B cell (primary cell): ENCODE measurements around the gene NPW. TPM values are rescaled to one million over a fixed set of nuclear protein-coding genes. Genes with fewer than 3 reads are reported as not detected.

Experiments
- ATAC-seq: fragments of 200-7000 bp; cut with Tn5 transposase; one replicate; pipeline ENCODE4 v1.10.0; 2021; ENCODE audit warnings: low read depth, mild to moderate bottlenecking, moderate number of reproducible peaks, moderate library complexity
- CTCF ChIA-PET: fragments of 350-600 bp; sonication (Branson Sonifier 250); formaldehyde crosslinking; loops from one replicate; lab custom pipeline; 2021; ENCODE audit warnings: antibody characterized with exemption, inconsistent platforms; lab: Charles Lee
- POLR2A ChIA-PET: fragments of 350-600 bp; sonication (Branson Sonifier 250); formaldehyde crosslinking; loops from one replicate; lab custom pipeline; 2021; ENCODE audit warnings: antibody characterized with exemption; lab: Charles Lee
- DNase-seq: peaks from one replicate; pipeline ENCODE4 v3.0.0; 2013
- H2AFZ ChIP-seq: 2 replicates; pipeline ENCODE4 v1.6.1; 2012; ENCODE audit warnings: mild to moderate bottlenecking, low read depth, low read length; ENCODE audit not compliant: insufficient read depth, poor library complexity, severe bottlenecking
- H3K27ac ChIP-seq, 2 donors: 1 replicate in 1 of 2; 2 replicates in 1 of 2; pipeline ENCODE4 v1.5.1; 2012 to 2013; ENCODE audit warnings: low read length in 2 of 2, mild to moderate bottlenecking in 2 of 2, moderate library complexity in 1 of 2
- H3K27me3 ChIP-seq, 4 experiments: fragments of 200-600 bp in 1 of 4; sonication (generic) in 1 of 4; replicated peaks in 1 of 4; 1 replicate in 2 of 4; 2 replicates in 2 of 4; pipeline versions ENCODE4 v1.6.1 to v1.7.0; 2013 to 2016; ENCODE audit warnings: low read length in 3 of 4, mild to moderate bottlenecking in 2 of 4, mixed read lengths in 1 of 4, moderate library complexity in 1 of 4; ENCODE audit not compliant: insufficient read depth in 4 of 4, control insufficient read depth in 3 of 4; ENCODE audit errors: control extremely low read depth in 1 of 4
- H3K36me3 ChIP-seq, 2 experiments: replicated peaks in 1 of 2; 1 replicate in 1 of 2; 2 replicates in 1 of 2; pipeline versions ENCODE4 v1.6.1 to v1.7.1; 2013; ENCODE audit warnings: low read length in 1 of 2; ENCODE audit not compliant: insufficient read depth in 2 of 2, control insufficient read depth in 1 of 2; ENCODE audit errors: control extremely low read depth in 1 of 2, extremely low read depth in 1 of 2
- H3K4me1 ChIP-seq, 2 donors: fragments of 200-600 bp in 1 of 2; sonication (generic) in 1 of 2; 1 replicate in 1 of 2; 2 replicates in 1 of 2; pipeline versions ENCODE4 v1.5.1 to v1.6.1; 2013 to 2017; ENCODE audit warnings: low read length in 2 of 2; ENCODE audit not compliant: control insufficient read depth in 2 of 2, insufficient read depth in 2 of 2
- H3K4me2 ChIP-seq: replicated peaks from 2 replicates; pipeline ENCODE3; 2012; ENCODE audit warnings: mild to moderate bottlenecking, low read depth, low read length; ENCODE audit not compliant: poor library complexity, severe bottlenecking
- H3K4me3 ChIP-seq, 5 experiments: fragments of 200-600 bp in 1 of 5; sonication (generic) in 1 of 5; 1 replicate in 3 of 5; 2 replicates in 2 of 5; pipeline versions ENCODE4 v1.5.1 to v1.7.0; 2011 to 2016; ENCODE audit warnings: low read length in 4 of 5, mild to moderate bottlenecking in 4 of 5, low read depth in 2 of 5, control low read depth in 1 of 5, moderate library complexity in 1 of 5; ENCODE audit not compliant: insufficient read depth in 1 of 5; ENCODE audit errors: control extremely low read depth in 1 of 5, extremely low read depth in 1 of 5
- H3K79me2 ChIP-seq: fragments of 200-600 bp; sonication (generic); one replicate; pipeline ENCODE4 v1.6.0; 2016; ENCODE audit warnings: low read length; ENCODE audit not compliant: control insufficient read depth, insufficient read depth
- H3K9ac ChIP-seq: fragments of 200-600 bp; sonication (generic); 2 replicates; pipeline ENCODE4 v1.6.1; 2017; ENCODE audit warnings: mild to moderate bottlenecking, low read length, moderate library complexity
- H3K9me3 ChIP-seq, 3 donors: one replicate each; pipeline versions ENCODE4 v1.6.1 to v1.7.1; 2013; ENCODE audit warnings: low read length in 2 of 3; ENCODE audit not compliant: control insufficient read depth in 2 of 3, insufficient read depth in 1 of 3; ENCODE audit errors: control extremely low read depth in 1 of 3
- H4K20me1 ChIP-seq: 2 replicates; pipeline ENCODE4 v1.6.0; 2012; ENCODE audit warnings: mild to moderate bottlenecking, low read length; ENCODE audit not compliant: insufficient read depth, control insufficient read depth, poor library complexity, severe bottlenecking
- H3K27ac Mint-ChIP-seq: one replicate; pipeline ENCODE4 v1.8.0; 2021; ENCODE audit warnings: mixed read lengths
- H3K27me3 Mint-ChIP-seq: one replicate; pipeline ENCODE4 v1.8.0; 2021; ENCODE audit warnings: mixed read lengths
- H3K4me1 Mint-ChIP-seq: one replicate; pipeline ENCODE4 v1.8.0; 2021; ENCODE audit warnings: mixed read lengths
- H3K4me3 Mint-ChIP-seq: one replicate; pipeline ENCODE4 v1.8.0; 2021; ENCODE audit warnings: mixed read lengths
- H3K9me3 Mint-ChIP-seq: one replicate; pipeline ENCODE4 v1.8.0; 2022; ENCODE audit warnings: mixed read lengths; ENCODE audit not compliant: insufficient read depth
- EZH2 ChIP-seq: IDR thresholded peaks from 2 replicates; pipeline ENCODE4 v1.6.1; 2012; ENCODE audit warnings: borderline replicate concordance, low read depth, mild to moderate bottlenecking, moderate library complexity, low read length; ENCODE audit not compliant: insufficient read depth, poor library complexity, severe bottlenecking
- WGBS: methylation state at CpG from one replicate; pipeline ENCODE4 v1.1.5; 2013; ENCODE audit warnings: missing lambda C conversion rate; ENCODE audit not compliant: insufficient coverage; 5-methylcytosine and 5-hydroxymethylcytosine counted together
- intact Hi-C: fragments of 100-400 bp; cut with micrococcal nuclease; formaldehyde crosslinking; loops from one replicate; pipeline ENCODE4 v1.10.0; 2022
- polyA plus RNA-seq: library from polyadenylated mRNA; depleted of rRNA; stranded (reverse); fragments of >200 nt; gene quantifications from 2 replicates; pipeline ENCODE4 v1.2.3, GENCODE V29; 2012
- total RNA-seq, 2 donors: library from RNA; stranded (reverse); fragments of 120-200 nt in 1 of 2; gene quantifications; 1 replicate in 1 of 2; 2 replicates in 1 of 2; pipeline versions ENCODE4 v1.2.3 to v1.2.4, GENCODE V29; 2013 to 2022
- TF ChIP-seq, protein P1 (sequence below): fragments of 200-600 bp; IDR thresholded peaks from one replicate; pipeline ENCODE4 v1.8.0; 2022; ENCODE audit warnings: antibody characterized with exemption, mild to moderate bottlenecking

NPW gene
- total and polyA plus RNA-seq, 2 donors (not counting 1 experiment from before 2014, with no cell fraction given) = 0.13 to 1.7 TPM

DNA sequence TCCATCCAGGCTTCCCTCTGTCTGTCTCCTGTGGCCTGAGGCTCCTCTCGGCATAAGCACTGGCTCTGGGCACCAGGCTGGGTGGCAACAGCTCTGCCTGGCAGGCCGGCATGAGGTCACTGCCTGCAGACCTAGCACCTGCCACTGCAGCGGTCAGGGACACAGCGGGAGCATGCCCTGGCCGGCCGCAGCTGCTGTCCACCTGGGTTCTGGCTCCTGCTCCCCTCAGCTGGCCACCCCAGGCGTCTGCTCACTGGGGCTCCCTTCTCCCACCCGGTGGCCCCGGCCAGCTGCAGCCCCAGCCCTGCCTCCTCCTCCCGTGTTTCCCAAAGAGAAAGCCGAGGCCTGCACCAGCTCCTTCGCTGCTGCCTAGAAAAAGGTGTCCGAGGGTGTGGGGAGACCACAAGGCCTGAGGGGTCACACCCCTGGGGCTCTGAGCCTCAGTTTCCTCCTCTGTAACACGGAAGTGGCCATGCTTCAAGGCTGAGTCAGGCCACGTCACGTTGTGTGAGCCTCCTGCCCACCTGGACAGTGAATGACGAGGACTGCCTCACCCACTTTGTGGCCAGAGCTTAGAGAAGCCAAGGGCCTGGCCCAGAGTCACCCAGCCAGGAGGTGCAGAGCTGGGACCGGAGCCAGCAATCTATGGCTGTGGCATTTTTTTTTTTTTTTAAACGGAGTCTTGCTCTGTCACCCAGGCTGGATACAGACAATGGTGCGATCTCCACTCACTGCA lies 21.4 kb downstream of the NPW start:
- no peak for ATAC-seq
- POLR2A ChIA-PET = interaction anchor here (0.7 kb wide), 1 partner anchor 735 kb away, joined by 6 read pairs; no protein-coding TSS in a partner anchor
- intact Hi-C loops = no loop called here

More for the DNA sequence above, 21.4 kb downstream of the NPW start:
- DNase-seq = no peak
- no peaks in the 10 kb centered on the region for H3K79me2 ChIP-seq
- H3K27ac Mint-ChIP-seq = no peak overlapping the region
- H4K20me1 ChIP-seq = no peaks in the 10 kb centered on the region
- no peaks in the 10 kb centered on the region for H3K27me3 ChIP-seq
- no peak overlapping the region for H3K4me3 ChIP-seq
- no peaks in the 10 kb centered on the region for H3K36me3 ChIP-seq
- H3K4me3 Mint-ChIP-seq = no peak overlapping the region
- no peak overlapping the region for H3K4me2 ChIP-seq
- H3K27me3 Mint-ChIP-seq = no peaks in the 10 kb centered on the region
- H3K4me1 ChIP-seq = peaks cover 4 to 17% of the 10 kb centered on the region in 2 donors
- no peak overlapping the region for H2AFZ ChIP-seq
- peaks cover 3% of the 10 kb centered on the region for H3K4me1 Mint-ChIP-seq
- H3K9me3 ChIP-seq = no peaks in the 10 kb centered on the region
- 94% methylated on average over 20 of the region's 20 CpGs for WGBS
- CTCF ChIA-PET = interaction anchor here (0.6 kb wide), 1 partner anchor 99 kb away, joined by 3 read pairs; no protein-coding TSS in a partner anchor
- TF ChIP-seq, protein P1, sequence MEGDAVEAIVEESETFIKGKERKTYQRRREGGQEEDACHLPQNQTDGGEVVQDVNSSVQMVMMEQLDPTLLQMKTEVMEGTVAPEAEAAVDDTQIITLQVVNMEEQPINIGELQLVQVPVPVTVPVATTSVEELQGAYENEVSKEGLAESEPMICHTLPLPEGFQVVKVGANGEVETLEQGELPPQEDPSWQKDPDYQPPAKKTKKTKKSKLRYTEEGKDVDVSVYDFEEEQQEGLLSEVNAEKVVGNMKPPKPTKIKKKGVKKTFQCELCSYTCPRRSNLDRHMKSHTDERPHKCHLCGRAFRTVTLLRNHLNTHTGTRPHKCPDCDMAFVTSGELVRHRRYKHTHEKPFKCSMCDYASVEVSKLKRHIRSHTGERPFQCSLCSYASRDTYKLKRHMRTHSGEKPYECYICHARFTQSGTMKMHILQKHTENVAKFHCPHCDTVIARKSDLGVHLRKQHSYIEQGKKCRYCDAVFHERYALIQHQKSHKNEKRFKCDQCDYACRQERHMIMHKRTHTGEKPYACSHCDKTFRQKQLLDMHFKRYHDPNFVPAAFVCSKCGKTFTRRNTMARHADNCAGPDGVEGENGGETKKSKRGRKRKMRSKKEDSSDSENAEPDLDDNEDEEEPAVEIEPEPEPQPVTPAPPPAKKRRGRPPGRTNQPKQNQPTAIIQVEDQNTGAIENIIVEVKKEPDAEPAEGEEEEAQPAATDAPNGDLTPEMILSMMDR = no peak
- no peak for TF ChIP-seq EZH2
- no peak overlapping the region for H3K27ac ChIP-seq
- H3K9me3 Mint-ChIP-seq = no peaks in the 10 kb centered on the region
- H3K9ac ChIP-seq = no peak overlapping the region
